IPS-NIHi7 (cell line): ENCODE measurements around the gene TMIE.

ENCODE experiments used
- DNase-seq: peaks from one replicate; pipeline ENCODE4 v3.0.0; 2012; ENCODE audit warnings: mixed read lengths; ENCODE audit errors: extremely low spot score

The TMIE gene

DNA sequence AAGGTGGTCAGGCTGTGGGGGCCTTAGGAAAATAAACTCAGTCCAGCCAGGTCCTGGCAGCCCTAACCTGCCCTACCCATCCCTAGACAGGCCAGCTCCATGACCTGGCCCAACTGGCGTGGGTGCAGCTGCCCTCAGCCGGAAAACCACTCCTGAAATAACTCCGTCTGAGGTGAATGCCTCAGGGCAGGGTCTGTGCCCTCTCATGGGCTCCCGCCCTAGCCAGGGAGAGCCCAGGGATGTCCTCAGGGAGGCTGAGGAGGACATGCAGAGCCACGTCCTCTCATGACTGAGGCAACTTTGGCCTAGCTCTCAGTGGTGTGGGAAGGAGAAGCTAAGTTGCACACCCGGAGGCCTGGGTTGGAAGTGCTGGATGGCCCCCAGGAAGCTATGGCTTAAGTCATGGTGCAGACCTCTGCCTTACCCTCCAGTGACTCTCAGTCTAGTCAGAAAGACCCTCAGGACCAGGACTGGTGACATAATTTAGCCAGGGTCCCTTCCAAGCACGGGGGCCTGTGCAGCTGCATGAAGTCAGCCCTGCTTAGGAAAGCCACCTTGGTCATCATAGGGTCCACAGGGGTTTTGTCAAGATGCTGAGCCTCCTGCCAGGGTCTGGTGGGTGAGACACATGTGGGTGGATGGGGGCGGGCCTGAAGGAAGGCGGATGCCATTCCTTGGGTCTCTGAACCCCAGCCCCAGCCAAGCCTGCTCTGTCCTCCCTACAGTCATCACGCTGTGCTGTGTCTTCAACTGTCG is 7.4 kb downstream of the TMIE start:
- no peak for DNase-seq

DNA sequence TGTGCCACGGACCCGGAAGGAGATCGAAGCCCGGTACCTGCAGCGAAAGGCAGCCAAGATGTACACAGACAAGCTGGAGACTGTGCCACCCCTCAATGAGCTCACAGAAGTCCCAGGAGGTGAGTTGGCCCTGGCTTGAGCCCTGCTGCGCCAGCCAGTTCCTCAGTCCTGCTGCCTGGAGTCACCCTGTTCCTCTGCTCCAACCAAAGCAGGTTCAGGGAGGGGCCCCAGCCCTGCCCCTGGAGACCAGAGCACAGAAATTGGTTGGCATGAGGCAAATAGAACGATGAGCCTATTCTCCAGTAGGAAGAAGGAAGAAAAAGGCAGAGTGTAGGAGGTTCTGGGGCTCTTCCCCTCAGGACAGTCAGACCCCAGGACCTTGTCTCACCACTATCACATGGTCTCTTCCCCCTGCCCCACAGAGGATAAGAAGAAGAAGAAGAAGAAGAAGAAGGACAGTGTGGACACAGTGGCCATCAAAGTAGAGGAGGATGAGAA is 8.0 kb downstream of the TMIE start:
- DNase-seq, result no peak

DNA sequence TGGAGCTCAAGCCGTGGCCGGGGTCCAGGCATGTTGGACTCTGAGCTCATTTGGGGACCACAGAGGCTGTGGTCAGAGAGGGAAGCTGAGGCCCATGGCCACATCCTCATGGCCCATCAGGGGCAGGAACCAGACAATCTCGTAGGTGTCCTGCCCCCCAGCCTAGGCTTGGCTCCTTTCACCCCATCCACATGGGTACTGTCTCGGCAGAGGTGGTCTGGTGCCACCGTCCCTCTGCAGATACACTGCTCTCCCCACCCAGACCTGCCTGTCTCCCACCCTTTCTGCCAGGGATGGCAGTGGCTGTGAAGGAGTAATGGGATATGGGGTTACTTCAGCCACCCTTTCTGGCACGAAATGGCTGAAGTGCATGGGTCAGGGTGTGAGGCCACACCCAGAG is 8.5 kb downstream of the TMIE start:
- no peak for DNase-seq

GRCh38 chr3:46710229-46710628 is 9.0 kb downstream of the TMIE start:
- no peak for DNase-seq

GRCh38 chr3:46710671-46711295 is 9.6 kb downstream of the TMIE start:
- no peak for DNase-seq

GRCh38 chr3:46711305-46711704 is 10.1 kb downstream of the TMIE start:
- DNase-seq, result no peak

DNA sequence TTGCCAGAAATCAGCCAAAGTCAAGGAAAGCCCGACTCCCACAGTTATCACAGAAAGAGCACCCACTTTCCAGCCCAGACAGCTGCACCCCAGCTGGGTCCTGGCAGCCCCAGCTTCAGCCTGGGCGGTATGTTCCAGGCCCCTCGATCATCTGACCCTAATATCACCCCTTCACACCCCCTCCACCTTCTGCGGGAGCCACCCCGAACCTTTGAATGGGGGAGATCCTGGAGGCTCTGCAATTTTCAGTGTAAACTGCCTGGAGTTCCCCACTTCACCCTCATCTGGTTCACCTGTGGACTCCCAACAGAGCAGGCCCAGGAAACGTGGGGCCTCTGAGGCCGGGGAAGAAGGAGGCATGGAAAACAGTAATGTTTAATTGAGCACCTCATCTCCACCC is 10.6 kb downstream of the TMIE start:
- DNase-seq, result no peak

DNA sequence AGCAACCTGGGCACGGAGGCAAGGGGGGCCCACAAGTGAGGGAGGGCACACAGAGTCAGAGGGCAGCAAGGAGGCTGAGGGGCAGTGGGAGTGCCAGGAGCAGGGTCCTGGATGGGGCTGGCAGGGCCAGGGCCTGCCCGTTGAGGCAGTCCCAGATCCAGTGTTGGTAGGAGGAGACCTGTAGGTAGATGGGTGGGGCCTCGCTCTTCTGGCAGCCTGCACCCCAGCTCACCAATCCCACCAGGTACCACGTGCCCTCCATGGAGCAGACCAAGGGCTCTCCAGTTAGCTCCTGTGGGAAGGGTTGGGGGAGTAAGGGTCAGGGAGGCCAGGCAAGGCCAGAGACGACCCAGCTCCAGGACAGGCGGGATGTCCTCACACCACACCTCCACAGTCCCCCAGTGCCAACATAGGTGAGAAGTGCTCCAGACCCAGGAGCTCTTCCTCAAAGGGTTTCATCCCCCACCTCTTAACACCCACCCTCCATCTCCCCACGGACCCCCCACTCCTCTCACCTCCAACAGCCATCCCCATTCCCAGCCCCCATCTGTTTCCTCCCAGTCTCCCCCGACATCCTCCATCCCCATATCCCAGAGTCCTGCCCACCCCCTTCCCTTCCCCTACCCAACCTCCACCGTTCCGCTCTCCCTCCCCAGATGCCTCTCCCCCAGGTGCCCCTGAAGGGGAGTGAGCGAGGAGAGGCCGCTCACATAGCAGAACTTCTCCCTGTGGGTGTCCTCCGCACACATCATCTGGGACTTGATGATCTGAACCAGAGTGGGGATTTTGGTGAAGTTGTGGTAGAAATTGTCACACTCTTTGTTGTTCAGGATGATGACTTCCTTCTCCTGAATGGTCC is 11.2 kb downstream of the TMIE start:
- no peak for DNase-seq

- DNase-seq, result no peak
Measured at GRCh38 chr3:46713050-46713897, 12.1 kb downstream of the TMIE start.

DNA sequence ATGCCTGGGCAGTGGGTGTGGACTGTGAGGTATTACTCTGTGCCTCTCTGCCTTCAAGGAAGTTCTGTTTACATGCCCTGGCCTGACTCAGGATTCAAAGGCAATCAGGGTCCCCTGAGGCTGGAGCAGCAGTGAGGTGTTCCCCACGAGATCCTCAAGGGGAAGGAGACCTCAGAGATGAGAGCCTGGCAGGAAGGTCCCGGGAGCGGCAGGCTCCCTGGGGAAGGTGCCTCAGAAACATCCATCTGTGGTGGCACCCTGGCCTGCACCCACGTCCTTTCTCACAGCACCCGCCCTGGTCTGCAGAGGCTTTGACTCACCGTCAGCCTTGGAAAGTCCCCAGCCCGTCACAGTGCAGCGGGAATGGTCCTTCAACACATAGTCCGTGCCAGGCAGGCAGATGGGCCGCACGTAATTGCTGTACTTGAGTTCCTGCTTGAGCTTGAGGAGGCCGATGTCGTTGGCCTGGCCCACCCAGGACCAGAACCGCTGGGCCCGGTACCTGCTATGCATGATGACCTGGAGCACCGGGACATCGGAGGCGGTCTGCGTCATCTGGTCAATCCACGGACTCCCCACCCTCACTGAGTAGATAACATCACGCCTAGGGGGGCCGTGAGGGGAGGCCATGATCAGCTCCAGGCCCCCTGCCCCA is 12.8 kb downstream of the TMIE start:
- no peak for DNase-seq

GRCh38 chr3:46714728-46715506 is 13.7 kb downstream of the TMIE start:
- no peak for DNase-seq

- DNase-seq, result no peak
Measured at GRCh38 chr3:46715507-46716175, 14.4 kb downstream of the TMIE start.

- no peak for DNase-seq
Measured at GRCh38 chr3:46716461-46717441, 15.6 kb downstream of the TMIE start.

- DNase-seq, result peak; percentile 91
Measured at GRCh38 chr3:46717447-46718231, 16.4 kb downstream of the TMIE start, which contains the start of gene PRSS50. Gene PRSS50 (minus strand): TSS chr3:46717869. CDS start chr3:46717824, 45 bp downstream.

DNA sequence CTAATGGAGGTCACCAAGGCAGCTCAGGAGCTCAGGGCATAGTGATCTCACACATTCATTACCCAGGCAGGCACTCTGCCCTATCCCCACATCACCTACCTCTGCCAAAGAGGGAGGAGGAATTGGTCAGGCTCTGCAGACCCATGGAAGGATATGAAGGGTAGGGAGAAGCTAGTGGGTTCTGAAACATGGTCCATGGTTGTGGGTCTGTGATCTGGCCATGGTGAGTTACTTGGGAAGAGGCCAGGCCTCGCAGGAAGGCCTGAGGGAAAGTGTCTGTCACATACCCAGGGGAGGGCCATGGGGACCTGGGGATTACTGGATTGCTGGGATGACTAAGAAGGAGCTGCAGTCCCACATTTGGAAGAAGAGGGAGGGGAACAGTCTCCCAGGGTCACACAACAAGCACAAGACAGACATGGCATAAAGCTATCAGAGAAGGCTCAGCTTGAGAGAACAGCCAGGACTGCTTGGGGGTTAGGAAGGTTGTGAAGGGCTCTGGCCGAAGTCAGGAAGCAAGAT is 17.9 kb downstream of the TMIE start:
- DNase-seq, result no peak

- DNase-seq, result no peak
Measured at GRCh38 chr3:46719735-46720271, 18.6 kb downstream of the TMIE start.

- no peak for DNase-seq
Measured at GRCh38 chr3:46721009-46721408, 19.8 kb downstream of the TMIE start.
